ENCODE results near the gene MAGEC1.
"Not testable (repeated sequence)": the region's sequence is repeated elsewhere in the genome, so short reads cannot be mapped to it uniquely, and the experiment has no call there.

The MAGEC1 gene, protein sequence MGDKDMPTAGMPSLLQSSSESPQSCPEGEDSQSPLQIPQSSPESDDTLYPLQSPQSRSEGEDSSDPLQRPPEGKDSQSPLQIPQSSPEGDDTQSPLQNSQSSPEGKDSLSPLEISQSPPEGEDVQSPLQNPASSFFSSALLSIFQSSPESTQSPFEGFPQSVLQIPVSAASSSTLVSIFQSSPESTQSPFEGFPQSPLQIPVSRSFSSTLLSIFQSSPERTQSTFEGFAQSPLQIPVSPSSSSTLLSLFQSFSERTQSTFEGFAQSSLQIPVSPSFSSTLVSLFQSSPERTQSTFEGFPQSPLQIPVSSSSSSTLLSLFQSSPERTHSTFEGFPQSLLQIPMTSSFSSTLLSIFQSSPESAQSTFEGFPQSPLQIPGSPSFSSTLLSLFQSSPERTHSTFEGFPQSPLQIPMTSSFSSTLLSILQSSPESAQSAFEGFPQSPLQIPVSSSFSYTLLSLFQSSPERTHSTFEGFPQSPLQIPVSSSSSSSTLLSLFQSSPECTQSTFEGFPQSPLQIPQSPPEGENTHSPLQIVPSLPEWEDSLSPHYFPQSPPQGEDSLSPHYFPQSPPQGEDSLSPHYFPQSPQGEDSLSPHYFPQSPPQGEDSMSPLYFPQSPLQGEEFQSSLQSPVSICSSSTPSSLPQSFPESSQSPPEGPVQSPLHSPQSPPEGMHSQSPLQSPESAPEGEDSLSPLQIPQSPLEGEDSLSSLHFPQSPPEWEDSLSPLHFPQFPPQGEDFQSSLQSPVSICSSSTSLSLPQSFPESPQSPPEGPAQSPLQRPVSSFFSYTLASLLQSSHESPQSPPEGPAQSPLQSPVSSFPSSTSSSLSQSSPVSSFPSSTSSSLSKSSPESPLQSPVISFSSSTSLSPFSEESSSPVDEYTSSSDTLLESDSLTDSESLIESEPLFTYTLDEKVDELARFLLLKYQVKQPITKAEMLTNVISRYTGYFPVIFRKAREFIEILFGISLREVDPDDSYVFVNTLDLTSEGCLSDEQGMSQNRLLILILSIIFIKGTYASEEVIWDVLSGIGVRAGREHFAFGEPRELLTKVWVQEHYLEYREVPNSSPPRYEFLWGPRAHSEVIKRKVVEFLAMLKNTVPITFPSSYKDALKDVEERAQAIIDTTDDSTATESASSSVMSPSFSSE

DNA sequence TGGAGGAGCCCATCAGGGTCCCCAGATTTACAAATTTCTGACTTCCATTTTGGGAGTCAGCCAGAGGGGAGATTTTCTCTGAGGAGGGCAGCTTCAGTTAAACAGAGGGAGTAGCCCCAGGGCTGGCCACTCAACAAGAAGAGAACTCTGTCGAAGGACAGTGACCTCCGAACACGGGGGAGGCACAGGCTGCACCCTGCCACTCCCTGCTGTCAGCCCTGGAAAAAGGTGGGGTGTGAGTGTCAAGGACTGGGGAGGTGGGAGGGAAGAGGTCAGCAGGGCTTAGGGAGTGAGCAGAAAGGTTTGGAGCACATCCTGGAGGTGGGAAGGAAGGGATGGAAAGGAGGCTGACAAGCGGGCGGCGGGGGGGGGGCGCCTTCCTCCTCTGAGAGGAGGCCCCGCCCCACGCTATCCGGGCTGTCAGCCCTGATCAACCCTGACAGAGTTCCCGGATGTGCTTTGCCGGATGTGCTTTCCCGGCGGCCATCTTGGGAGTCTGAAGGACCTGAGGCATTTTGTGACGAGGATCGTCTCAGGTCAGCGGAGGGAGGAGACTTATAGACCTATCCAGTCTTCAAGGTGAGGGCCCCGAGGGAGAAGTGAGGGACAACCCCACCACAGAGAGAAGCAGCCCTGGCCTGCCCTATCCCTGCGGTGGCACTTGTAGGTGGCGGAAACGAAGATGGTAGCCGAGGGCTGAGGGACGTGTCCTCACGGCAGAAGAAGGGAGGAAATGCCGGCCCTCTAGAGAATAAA is at the start of gene MAGEC1:
Gene MAGEC1, plus strand, starts transcription at position 495 of the 756 bp plus-strand sequence. CDS start 1,179 bp downstream, outside the sequence.
- no peak for DNase-seq

DNA sequence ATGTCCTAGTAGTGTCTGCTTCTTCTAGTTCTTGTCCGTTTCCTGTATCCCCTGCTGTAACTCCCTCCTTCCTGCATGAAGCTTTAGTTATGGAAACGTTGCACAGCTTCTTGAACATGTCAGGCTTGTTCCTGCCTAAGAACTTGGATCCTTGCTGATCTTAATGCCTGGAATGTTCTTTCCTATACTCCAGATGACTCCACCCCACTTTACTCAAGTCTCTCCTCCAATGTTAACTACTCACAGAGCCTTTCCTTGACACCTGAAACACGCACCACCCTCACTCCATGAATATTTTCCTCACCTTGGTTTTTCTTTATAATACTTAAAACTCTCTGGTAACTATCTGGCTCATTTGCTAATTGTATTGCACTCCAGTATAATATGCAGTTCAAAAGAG is 46.2 kb upstream of the MAGEC1 start:
- no peak for DNase-seq

DNA sequence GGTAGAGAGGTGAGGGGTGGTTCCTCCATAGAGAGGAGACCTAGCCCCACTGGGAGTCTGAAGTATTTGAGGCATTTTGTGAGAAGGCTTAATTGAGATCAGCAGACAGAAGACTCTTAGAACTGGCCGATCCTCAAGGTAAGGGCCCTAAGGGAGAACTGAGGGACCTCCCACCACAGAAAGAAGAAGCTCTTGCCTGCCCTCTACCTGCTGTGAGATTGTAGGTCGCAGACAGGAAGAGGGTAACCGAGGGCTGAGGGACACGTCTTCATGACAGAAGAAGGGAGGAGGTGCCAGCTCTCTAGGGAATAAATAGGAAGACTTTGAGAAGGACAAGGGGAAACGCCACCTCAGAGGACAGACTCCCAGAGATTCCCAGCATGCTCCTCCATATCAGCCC is 24.1 kb upstream of the MAGEC1 start:
- no peak for DNase-seq

DNA sequence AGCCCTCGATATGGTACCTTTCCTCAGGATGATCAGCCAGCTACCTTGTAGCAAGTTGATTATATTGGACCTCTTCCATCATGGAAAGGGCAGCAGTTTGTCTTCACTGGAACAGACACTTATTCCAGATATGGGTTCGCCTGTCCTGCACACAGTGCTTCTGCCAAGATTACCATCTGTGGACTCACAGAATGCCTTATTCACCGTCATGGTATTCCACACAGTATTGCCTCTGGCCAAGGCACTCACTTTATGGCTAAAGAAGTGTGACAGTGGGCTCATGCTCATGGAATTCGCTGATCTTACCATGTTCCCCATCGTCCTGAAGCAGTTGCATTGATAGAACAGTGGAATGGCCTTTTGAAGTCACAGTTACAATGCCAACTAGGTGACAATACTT is 14.9 kb upstream of the MAGEC1 start:
- not testable (repeated sequence) for DNase-seq

DNA sequence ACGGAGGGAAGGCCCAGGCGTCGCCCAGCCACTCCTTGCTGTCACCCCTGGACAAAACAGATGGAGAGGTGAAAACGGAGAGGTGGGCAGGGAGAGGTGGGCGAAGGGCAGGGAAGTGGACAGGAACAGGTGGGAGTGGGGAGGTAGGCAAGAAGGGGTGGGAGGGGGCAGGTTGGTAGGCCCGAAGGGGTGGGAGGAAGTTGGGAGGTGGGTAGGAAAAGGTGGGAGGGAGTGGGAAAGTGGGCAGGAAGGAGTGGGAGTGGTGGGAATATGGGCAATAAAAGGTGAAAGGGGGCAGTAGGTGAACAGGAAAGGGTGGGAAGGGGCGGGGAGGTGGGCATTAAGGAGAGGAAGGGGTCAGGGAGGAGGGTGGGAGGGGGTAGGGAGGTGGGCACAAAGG is 9.0 kb upstream of the MAGEC1 start:
- no peak for DNase-seq

DNA sequence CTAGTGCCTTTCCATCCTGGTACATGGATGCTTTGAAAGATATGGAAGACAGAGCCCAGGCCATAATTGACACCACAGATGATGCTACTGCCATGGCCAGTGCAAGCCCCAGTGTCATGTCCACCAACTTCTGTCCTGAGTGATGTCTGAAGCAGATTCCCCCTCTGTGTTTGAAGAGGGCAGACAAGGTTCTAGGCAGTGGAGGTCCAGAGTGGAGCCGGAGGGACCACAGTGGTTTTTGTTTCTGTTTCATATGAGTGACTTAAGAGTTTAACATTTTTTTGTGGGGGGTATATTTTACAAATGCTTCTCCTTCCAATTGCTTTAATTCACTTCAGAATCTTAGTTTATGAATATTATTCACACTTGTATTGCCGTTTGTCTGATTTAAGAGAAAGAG is 6.0 kb upstream of the MAGEC1 start:
- no peak for DNase-seq

DNA sequence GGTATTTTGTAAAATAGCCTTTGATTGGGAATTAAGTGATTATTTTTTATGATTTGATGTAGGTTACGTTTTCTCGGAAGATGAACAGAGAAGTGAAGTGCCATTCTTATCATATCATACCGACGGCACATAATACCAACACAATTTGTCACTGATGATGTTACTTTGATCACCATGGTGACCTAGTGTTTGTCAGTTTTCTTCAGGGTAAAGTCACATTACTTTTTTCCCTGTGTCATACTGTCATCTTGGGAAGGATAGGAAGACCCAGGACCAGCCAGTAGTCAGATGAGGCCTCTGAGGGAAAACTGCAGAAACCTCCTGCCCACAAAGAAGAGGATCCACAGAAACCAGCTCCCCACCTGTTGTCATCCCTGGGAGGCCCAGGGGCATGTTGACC is 1.3 kb upstream of the MAGEC1 start:
- no peak for DNase-seq

DNA sequence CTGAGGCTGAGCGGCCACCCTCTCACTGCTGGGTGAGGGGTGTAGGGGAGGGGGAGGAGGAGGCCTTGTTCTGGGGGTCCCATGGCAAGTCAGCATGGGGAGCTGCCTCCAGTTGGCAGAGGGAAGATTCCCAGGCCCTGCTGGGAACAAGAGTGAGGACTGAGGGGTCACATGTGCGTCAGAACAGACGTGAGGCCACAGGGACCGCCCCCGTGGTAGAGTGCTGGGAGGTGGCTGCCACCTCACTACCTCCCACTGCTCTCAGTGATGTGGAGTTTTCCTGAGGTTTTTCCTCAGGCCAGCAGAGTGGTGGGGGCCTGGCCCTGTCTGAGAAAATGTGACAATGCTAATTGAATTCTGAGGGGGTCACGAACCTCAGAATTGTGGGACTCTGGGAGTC is 568 bp downstream of the MAGEC1 start:
- DNase-seq: no peak

DNA sequence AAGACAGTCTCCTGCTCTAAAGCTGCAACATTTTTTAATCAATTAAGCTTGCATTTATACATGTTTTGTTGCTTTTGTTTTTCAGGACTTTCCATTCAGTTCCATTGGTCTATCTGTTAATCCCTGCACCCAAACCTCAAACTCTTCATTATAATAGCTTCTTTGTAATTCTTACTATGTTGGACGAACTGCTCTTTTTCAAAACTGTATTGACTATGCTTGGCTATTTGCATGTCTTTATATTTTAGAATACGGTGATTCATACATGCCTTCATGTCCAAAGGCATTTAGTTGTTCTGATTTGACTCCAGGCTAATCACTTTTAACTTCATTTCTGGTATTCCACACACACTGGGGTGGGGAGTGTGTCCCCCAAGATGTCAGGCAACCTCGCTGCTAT is 14.1 kb downstream of the MAGEC1 start:
- no peak for DNase-seq

DNA sequence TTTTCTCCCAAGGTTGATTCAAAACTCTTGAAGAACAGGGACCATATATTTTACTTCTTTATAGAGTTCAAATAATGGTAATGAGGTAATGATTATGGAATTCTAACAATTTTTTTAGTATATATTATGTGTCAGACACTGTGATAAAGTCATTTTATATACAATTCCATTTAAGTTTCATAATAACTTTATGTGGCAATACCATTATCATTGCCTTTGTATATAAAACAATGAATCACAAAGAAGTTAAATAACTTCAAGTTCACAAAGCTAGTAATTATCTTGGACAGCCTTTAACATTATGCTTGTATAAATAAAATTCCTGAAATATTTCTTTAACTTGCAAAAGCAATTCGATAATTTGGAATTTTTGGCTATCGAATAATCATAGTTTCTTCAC is 20.6 kb downstream of the MAGEC1 start:
- DNase-seq: no peak

DNA sequence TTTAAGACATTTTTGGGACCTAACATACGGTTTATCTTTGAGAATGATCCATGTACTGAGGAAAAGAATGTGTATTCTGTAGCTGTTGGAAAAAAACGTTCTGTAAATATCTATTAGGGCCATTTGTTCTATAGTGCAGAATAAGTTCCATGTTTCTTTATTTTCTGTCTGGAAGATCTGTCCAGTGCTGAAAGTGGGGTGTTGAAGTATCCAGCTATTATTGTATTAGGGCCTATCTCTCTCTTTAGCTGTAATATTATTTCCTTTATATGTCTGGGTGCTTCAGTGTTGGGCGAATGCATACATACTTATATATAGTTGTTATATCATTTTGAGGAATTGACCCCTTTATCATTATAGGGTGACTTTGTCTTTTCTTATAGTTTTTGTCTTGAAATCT is 24.7 kb downstream of the MAGEC1 start:
- no peak for DNase-seq

DNA sequence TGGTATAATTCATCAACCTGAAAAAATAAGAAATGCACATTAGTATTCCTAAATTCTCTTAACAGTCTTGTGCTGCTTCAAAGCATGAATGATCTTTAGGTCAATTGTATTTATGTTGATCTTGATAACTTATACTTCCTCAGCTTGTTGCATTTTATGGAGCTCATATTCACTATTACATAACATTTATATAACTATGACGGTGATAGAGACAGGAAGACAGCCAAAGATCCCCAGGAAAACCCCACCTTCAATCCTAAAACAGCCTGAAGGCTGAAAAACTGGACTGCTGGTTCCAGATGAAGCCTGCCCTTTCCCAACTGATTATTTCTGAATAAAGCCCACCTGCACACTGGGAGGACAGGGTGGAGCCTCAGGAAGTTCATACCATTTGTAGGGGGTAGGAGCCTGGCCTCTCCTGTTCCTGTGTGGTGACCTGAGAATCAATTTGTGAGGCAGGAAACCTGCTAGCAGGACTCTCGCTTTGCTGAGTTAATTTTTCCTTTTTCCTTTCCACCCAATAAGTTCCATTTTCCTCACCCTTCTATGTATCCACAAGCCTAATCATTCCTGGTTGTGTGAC is 30.5 kb downstream of the MAGEC1 start:
- DNase-seq: no peak

DNA sequence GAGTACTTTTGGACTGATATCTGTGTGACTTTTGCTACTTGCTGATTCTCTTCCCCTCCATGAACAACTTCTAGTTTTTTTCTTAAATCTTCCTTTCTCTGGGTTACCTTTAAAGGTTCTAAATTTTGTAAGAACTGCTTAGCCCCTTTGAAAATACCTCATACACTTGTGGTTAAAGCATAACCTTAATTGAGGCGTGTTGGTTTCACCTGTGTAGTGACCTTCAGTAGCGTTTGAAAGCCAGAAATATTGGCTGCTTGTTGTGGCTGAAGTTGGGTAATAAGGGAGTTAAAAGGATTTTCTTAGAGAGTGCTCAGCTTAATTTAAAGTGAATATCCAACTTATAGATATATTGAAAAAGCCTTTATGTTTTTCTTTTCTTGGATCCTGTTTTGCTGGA is 32.0 kb downstream of the MAGEC1 start:
- DNase-seq: no peak

DNA sequence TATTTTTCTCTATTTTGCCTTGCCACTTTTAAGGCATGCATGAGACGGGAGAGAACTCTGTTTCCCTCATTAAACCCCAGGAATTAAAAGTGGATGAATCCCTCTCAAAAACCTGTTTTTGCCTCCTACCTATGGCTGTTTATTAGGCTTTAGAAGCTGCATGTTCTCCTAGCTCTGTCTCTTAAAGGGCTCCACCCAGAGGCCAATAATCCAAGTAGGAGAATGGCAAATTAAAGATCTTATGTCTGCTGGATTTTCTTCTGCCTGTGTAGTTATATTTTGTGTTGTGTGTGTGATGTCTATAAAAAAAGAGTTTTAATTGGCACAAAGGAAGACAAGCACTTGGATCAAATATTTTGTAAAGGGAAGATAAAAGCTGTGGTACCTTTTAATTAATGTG is 32.4 kb downstream of the MAGEC1 start:
- DNase-seq: no peak

DNA sequence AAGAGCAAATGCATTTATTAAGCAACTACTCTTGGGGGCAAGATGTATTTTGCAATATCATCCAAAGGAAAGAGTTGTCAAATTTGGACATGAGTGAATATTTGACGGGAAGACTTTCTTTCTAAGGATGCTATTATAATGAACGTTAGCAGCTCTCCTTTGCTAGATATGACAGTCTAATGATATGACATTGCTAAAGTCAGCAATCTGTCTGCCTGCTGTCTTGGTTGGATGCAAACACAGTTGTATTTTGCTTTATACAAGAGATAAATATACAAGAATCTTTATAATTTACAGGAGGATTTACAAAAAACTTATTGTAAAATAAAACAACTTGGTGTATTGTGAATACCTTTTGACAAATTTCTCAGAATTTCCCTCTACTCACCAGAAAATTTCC is 37.5 kb downstream of the MAGEC1 start:
- DNase-seq: no peak

DNA sequence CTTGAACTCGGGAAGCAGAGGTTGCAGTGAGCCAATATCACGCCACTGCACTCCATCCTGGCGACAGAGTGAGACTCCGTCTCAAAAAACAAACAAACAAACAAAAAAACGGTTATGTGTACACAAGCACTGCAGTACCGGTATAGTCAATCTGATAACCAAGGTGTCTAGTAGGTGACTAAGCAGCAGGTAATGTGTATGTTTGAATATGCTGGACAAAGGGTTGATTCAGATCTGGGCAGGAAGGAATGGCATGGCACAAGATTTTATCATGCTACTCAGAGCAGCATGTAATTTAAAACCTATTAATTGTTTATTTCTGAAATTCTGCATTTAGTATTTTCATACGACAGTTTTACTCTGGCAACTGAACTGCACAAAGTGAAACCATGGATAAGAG is 41.7 kb downstream of the MAGEC1 start:
- DNase-seq: no peak

DNA sequence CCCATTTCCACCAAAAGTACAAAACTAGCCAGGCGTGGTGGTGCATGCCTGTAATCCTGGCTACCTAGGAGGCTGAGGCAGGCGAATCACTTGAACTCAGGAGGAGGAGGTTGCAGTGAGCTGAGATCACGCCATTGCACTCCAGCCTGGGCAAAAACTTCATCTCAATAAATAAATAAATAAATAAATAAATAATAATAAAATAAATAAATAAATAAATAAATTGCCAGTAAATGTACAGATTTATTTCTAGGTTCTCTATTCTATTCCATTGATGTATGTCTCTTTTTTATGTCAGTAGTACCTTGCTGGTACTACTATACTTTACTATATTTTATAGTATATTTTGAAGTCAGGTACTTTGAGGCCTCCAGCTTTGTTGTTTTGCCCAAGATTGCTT is 43.7 kb downstream of the MAGEC1 start:
- DNase-seq: no peak

DNA sequence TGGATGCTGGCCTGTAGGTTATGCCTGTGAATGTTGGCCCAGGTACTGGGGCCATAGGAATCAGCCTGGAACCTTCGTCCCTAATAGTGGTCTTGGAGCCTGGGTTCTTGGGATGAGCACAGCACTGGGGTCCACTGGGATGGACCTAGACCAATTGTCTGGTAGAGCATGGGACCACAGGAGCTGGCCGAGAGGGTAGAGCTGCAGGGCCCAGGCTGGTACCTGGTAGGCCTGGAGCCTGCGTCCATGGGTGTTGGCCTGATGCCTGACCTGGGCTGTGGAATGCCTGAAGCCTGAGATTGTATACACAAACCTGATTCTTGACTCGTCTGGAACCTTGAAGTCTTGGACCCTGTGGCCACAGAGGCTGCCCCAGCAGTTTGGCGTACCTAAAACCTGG is 48.9 kb downstream of the MAGEC1 start:
- no peak for DNase-seq

DNA sequence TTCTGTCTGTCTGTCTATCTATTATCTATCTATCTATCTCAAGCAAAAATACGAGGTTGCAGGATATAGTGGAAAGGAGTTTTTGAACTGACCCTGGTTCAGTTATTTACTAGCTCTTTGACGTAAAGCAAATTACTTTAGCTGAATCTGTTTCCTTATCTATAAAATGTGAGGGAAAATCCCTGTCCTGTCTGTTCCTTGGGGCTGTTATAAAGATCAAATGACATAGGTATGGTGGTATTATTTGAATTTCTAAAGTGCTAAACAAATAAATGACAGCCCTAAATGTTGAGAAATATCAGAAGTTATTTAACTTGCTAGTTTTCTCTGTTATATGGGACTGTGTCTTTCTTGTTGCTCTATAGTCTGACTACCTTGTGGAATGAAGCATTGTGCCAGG is 55.0 kb downstream of the MAGEC1 start:
- DNase-seq: no peak
